Measurements from ENCODE around the gene RIN3.

RIN3 gene

DNA sequence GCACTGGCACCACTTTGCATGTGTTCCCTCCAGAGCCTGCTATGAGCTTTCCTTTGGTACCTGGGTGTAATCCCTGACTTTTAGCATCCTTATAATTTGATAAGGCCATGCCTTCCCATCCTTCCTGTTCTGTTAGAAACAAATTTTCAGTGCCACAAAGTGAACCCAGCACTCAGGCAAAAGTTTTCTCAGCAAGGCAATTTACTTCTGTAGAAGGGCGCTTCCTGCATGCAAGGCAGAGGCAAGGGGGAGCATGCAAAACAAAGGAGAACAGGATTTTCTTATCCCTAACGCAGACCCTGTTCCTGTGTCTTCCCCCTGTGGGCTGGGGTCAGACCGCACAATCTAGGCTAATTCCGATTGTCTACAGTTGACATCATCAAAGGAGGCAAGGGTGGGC, 108.7 kb downstream of the RIN3 start:
- Histone ChIP-seq H3K79me2 (ENCODE audit: low read length) (no peaks in the 10 kb centered on the region), H3K27ac (ENCODE audit: low read length) (no peak overlapping the region), H4K20me1 (ENCODE audit: insufficient read depth, low read length) (no peaks in the 10 kb centered on the region), H3K9me3 (replicated peaks; ENCODE audit: insufficient read depth, low read length) (no peaks in the 10 kb centered on the region), H3F3A (ENCODE audit: insufficient read depth, low read length) (no peaks in the 10 kb centered on the region), H3K4me2 (ENCODE audit: low read depth, low read length) (no peak overlapping the region), H3K36me3 (replicated peaks; ENCODE audit: insufficient read depth, low read length) (no peaks in the 10 kb centered on the region), H3K9me2 (replicated peaks; ENCODE audit: insufficient read depth, low read length) (no peaks in the 10 kb centered on the region), H3K4me3 (ENCODE audit: low read length) (no peak overlapping the region), H2AFZ (ENCODE audit: low read length) (no peak overlapping the region), H3K4me1 (ENCODE audit: low read length) (no peaks in the 10 kb centered on the region), H3K27me3 (replicated peaks; ENCODE audit: insufficient read depth, low read length) (no peaks in the 10 kb centered on the region), H3K9ac (ENCODE audit: low read length) (no peak overlapping the region)
- TF ChIP-seq, protein P1, sequence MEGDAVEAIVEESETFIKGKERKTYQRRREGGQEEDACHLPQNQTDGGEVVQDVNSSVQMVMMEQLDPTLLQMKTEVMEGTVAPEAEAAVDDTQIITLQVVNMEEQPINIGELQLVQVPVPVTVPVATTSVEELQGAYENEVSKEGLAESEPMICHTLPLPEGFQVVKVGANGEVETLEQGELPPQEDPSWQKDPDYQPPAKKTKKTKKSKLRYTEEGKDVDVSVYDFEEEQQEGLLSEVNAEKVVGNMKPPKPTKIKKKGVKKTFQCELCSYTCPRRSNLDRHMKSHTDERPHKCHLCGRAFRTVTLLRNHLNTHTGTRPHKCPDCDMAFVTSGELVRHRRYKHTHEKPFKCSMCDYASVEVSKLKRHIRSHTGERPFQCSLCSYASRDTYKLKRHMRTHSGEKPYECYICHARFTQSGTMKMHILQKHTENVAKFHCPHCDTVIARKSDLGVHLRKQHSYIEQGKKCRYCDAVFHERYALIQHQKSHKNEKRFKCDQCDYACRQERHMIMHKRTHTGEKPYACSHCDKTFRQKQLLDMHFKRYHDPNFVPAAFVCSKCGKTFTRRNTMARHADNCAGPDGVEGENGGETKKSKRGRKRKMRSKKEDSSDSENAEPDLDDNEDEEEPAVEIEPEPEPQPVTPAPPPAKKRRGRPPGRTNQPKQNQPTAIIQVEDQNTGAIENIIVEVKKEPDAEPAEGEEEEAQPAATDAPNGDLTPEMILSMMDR (IDR thresholded peaks at IDR 0.05; ENCODE audit: low read length) = no peak
- TF ChIP-seq EZH2phosphoT487 (IDR thresholded peaks at IDR 0.05; ENCODE audit: low read length) (no peak), EZH2 (optimal IDR thresholded peaks at IDR 0.05; ENCODE audit: low read depth, low read length) (no peak)
- DNase-seq = no peak

GRCh38 chr14:92624764-92625163, 111.2 kb downstream of the RIN3 start:
- no peaks in the 10 kb centered on the region for H3K9me2 ChIP-seq (replicated peaks; ENCODE audit: insufficient read depth, low read length)
- H4K20me1 ChIP-seq (ENCODE audit: insufficient read depth, low read length) = no peaks in the 10 kb centered on the region
- no peaks in the 10 kb centered on the region for H3K79me2 ChIP-seq (ENCODE audit: low read length)
- H3K36me3 ChIP-seq (replicated peaks; ENCODE audit: insufficient read depth, low read length) = no peaks in the 10 kb centered on the region
- TF ChIP-seq EZH2 (optimal IDR thresholded peaks at IDR 0.05; ENCODE audit: low read depth, low read length) (no peak), EZH2phosphoT487 (IDR thresholded peaks at IDR 0.05; ENCODE audit: low read length) (no peak)
- TF ChIP-seq, protein P1 (IDR thresholded peaks at IDR 0.05; ENCODE audit: low read length) = no peak
- H3F3A ChIP-seq (ENCODE audit: insufficient read depth, low read length) = no peaks in the 10 kb centered on the region
- DNase-seq = no peak
- H3K27ac ChIP-seq (ENCODE audit: low read length) = no peak overlapping the region
- H3K27me3 ChIP-seq (replicated peaks; ENCODE audit: insufficient read depth, low read length) = no peaks in the 10 kb centered on the region
- H2AFZ ChIP-seq (ENCODE audit: low read length) = no peak overlapping the region
- H3K4me1 ChIP-seq (ENCODE audit: low read length) = no peaks in the 10 kb centered on the region
- H3K4me2 ChIP-seq (ENCODE audit: low read depth, low read length) = no peak overlapping the region
- no peak overlapping the region for H3K4me3 ChIP-seq (ENCODE audit: low read length)
- no peaks in the 10 kb centered on the region for H3K9me3 ChIP-seq (replicated peaks; ENCODE audit: insufficient read depth, low read length)
- no peak overlapping the region for H3K9ac ChIP-seq (ENCODE audit: low read length)

DNA sequence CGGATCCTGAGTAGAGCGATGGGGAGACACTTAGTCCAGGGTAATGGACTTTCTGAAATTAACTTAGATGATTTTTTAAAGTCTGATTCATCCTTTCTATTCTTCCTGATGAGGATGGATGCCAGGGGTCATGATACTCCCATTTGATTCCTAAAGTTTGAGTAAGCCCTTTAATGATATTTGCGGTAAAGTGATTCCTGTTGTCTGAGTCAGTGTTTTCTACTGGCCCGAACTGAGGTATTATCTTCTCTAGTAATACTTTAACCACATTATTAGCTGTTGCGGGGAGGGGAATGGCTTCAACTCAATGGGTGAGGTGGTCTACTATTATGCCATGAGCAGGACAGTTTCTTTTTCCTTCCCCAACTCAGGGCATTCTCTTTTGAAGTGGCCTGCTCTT, 111.6 kb downstream of the RIN3 start:
- no peak overlapping the region for H3K4me3 ChIP-seq (ENCODE audit: low read length)
- H3F3A ChIP-seq (ENCODE audit: insufficient read depth, low read length) = no peaks in the 10 kb centered on the region
- H3K36me3 ChIP-seq (replicated peaks; ENCODE audit: insufficient read depth, low read length) = no peaks in the 10 kb centered on the region
- no peaks in the 10 kb centered on the region for H3K79me2 ChIP-seq (ENCODE audit: low read length)
- H3K9ac ChIP-seq (ENCODE audit: low read length) = no peak overlapping the region
- H3K27me3 ChIP-seq (replicated peaks; ENCODE audit: insufficient read depth, low read length) = no peaks in the 10 kb centered on the region
- no peak for DNase-seq
- no peaks in the 10 kb centered on the region for H3K9me3 ChIP-seq (replicated peaks; ENCODE audit: insufficient read depth, low read length)
- no peak overlapping the region for H2AFZ ChIP-seq (ENCODE audit: low read length)
- no peaks in the 10 kb centered on the region for H3K4me1 ChIP-seq (ENCODE audit: low read length)
- no peaks in the 10 kb centered on the region for H4K20me1 ChIP-seq (ENCODE audit: insufficient read depth, low read length)
- H3K27ac ChIP-seq (ENCODE audit: low read length) = no peak overlapping the region
- H3K4me2 ChIP-seq (ENCODE audit: low read depth, low read length) = no peak overlapping the region
- TF ChIP-seq EZH2phosphoT487 (IDR thresholded peaks at IDR 0.05; ENCODE audit: low read length) = no peak
- no peaks in the 10 kb centered on the region for H3K9me2 ChIP-seq (replicated peaks; ENCODE audit: insufficient read depth, low read length)

- TF ChIP-seq EZH2 (optimal IDR thresholded peaks at IDR 0.05; ENCODE audit: low read depth, low read length) = no peak
- no peak for TF ChIP-seq EZH2phosphoT487 (IDR thresholded peaks at IDR 0.05; ENCODE audit: low read length)
- TF ChIP-seq, protein P1 (IDR thresholded peaks at IDR 0.05; ENCODE audit: low read length) = no peak
- Histone ChIP-seq H3K36me3 (replicated peaks; ENCODE audit: insufficient read depth, low read length) (no peaks in the 10 kb centered on the region), H3K4me2 (ENCODE audit: low read depth, low read length) (no peak overlapping the region), H3K9ac (ENCODE audit: low read length) (no peak overlapping the region), H3K27ac (ENCODE audit: low read length) (no peak overlapping the region), H3K9me3 (replicated peaks; ENCODE audit: insufficient read depth, low read length) (no peaks in the 10 kb centered on the region), H2AFZ (ENCODE audit: low read length) (no peak overlapping the region), H3K4me3 (ENCODE audit: low read length) (no peak overlapping the region), H3F3A (ENCODE audit: insufficient read depth, low read length) (no peaks in the 10 kb centered on the region), H3K79me2 (ENCODE audit: low read length) (no peaks in the 10 kb centered on the region), H4K20me1 (ENCODE audit: insufficient read depth, low read length) (no peaks in the 10 kb centered on the region), H3K27me3 (replicated peaks; ENCODE audit: insufficient read depth, low read length) (no peaks in the 10 kb centered on the region), H3K9me2 (replicated peaks; ENCODE audit: insufficient read depth, low read length) (no peaks in the 10 kb centered on the region), H3K4me1 (ENCODE audit: low read length) (no peaks in the 10 kb centered on the region)
- no peak for DNase-seq
These were observed 112.5 kb downstream of the RIN3 start for GRCh38 chr14:92626041-92626440.
